Thoracic aorta (tissue), 2 donors: ENCODE measurements around the gene JADE1. TPM values are rescaled to one million over a fixed set of nuclear protein-coding genes. Genes with fewer than 3 reads are reported as not detected.

ENCODE experiments used
- ATAC-seq: fragments of 150-250 bp; one replicate; pipeline ENCODE4 v1.8.0; 2017; ENCODE audit warnings: low read depth; ENCODE audit not compliant: insufficient number of reproducible peaks, low FRiP score
- DNase-seq: peaks from one replicate; pipeline ENCODE4 v3.0.0-alpha.2; 2020; ENCODE audit warnings: low spot score
- H3K27ac ChIP-seq, 2 donors: fragments of 200-600 bp; sonication (generic); 1 replicate in 1 of 2; 2 replicates in 1 of 2; pipeline ENCODE4 v1.5.1; 2016; ENCODE audit warnings: mild to moderate bottlenecking in 2 of 2, moderate library complexity in 2 of 2
- H3K27me3 ChIP-seq: fragments of 200-600 bp; sonication (generic); replicated peaks from 2 replicates; pipeline ENCODE4 v1.6.0; 2016; ENCODE audit warnings: mild to moderate bottlenecking; ENCODE audit not compliant: insufficient read depth
- H3K36me3 ChIP-seq: fragments of 200-600 bp; sonication (generic); one replicate; pipeline ENCODE4 v1.5.1; 2016
- H3K4me1 ChIP-seq, 2 donors: fragments of 200-600 bp; sonication (generic); 1 replicate in 1 of 2; 2 replicates in 1 of 2; pipeline versions ENCODE4 v1.5.1 to v1.6.0; 2016; ENCODE audit warnings: low read depth in 2 of 2, mild to moderate bottlenecking in 1 of 2; ENCODE audit not compliant: control insufficient read depth in 1 of 2
- H3K4me3 ChIP-seq: fragments of 200-600 bp; sonication (generic); 2 replicates; pipeline ENCODE4 v1.5.1; 2016; ENCODE audit warnings: mild to moderate bottlenecking
- H3K9me3 ChIP-seq: fragments of 200-600 bp; sonication (generic); 2 replicates; pipeline ENCODE4 v1.5.1; 2016
- total RNA-seq, 2 donors: library from RNA; depleted of rRNA; stranded (reverse); fragments of >200 nt; gene quantifications; one replicate each; pipeline versions ENCODE4 v1.1.0 to v1.2.3, GENCODE V29; 2016
- TF ChIP-seq, protein P1 (sequence below): fragments of 200-600 bp; sonication (generic); IDR thresholded peaks from one replicate; pipeline ENCODE4 v1.5.1; 2019; ENCODE audit warnings: antibody characterized with exemption

JADE1 gene
- total RNA-seq, 2 donors from 2014 or later = 23.7 to 63.8 TPM

DNA sequence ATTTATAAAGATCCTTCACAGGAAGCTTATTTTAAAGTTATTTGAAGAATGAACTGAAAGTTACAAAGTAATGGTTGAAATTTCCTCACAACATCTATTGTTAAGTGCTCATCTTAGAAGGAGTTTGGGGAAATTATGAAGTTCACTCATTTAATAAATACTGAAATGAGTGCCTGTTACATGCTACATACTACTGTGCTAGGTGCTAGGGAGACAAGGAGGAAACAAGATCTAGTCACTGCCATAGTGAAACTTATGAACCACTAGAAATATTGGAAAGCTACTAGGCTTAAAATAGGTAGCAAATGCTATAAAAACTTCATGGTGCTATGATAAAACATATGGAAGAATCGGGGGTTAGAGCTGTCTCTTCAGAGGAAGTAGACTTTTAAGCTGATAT, 97.1 kb downstream of the JADE1 start:
- DNase-seq (no peak), ATAC-seq (no peak)
- Histone ChIP-seq H3K4me1 (no peaks in the 10 kb centered on the region), H3K36me3 (no peaks in the 10 kb centered on the region), H3K27me3 (no peaks in the 10 kb centered on the region), H3K9me3 (no peaks in the 10 kb centered on the region), H3K27ac (no peak overlapping the region), H3K4me3 (no peak overlapping the region)
- TF ChIP-seq, protein P1, sequence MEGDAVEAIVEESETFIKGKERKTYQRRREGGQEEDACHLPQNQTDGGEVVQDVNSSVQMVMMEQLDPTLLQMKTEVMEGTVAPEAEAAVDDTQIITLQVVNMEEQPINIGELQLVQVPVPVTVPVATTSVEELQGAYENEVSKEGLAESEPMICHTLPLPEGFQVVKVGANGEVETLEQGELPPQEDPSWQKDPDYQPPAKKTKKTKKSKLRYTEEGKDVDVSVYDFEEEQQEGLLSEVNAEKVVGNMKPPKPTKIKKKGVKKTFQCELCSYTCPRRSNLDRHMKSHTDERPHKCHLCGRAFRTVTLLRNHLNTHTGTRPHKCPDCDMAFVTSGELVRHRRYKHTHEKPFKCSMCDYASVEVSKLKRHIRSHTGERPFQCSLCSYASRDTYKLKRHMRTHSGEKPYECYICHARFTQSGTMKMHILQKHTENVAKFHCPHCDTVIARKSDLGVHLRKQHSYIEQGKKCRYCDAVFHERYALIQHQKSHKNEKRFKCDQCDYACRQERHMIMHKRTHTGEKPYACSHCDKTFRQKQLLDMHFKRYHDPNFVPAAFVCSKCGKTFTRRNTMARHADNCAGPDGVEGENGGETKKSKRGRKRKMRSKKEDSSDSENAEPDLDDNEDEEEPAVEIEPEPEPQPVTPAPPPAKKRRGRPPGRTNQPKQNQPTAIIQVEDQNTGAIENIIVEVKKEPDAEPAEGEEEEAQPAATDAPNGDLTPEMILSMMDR = no peak

DNA sequence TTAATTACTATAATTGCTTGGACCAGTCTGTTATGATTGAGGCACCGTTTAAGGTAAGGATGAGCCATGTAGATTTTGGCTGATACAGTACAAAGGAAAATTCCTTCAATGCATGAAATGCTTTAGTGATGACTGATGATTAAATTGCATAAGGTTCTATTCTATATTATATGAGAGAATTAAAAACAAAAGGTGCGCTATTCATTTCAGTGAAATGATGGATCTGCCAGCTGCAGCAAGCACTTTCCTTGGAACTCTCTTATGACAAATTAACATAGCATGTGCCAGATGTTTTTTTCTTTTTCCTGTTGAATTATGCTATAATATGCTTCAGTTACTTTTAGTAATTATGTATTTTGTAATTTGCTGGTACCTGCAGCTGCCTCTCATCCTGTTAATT, 98.5 kb downstream of the JADE1 start:
- H3K36me3 ChIP-seq = no peaks in the 10 kb centered on the region
- no peaks in the 10 kb centered on the region for H3K4me1 ChIP-seq
- no peak overlapping the region for H3K27ac ChIP-seq
- DNase-seq (no peak), ATAC-seq (no peak)
- TF ChIP-seq, protein P1 = no peak
- H3K9me3 ChIP-seq = no peaks in the 10 kb centered on the region
- H3K4me3 ChIP-seq = no peak overlapping the region
- H3K27me3 ChIP-seq = no peaks in the 10 kb centered on the region

DNA sequence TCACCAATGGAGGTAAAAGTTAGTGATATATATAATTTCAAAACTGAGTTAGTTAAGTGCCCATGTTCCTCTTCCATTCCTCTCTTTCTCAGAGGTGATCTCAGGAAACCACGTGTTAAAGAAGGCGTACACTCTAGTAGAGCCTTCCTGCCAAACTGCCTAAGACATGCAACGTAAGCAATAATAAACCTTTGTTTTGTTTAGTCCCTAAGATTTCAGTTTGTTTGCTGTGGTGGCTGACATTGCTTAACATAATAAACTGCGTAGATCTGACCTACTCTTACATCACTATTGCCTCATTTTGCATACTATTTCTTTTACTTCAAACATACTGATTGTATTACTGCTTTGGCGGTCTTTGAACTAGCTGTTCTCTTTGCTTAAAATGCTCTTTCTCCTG, 99.2 kb downstream of the JADE1 start:
- Histone ChIP-seq H3K27me3 (no peaks in the 10 kb centered on the region), H3K4me1 (no peaks in the 10 kb centered on the region), H3K27ac (no peak overlapping the region), H3K9me3 (no peaks in the 10 kb centered on the region), H3K4me3 (no peak overlapping the region), H3K36me3 (no peaks in the 10 kb centered on the region)
- TF ChIP-seq, protein P1 = no peak
- DNase-seq = no peak
- ATAC-seq = no peak

DNA sequence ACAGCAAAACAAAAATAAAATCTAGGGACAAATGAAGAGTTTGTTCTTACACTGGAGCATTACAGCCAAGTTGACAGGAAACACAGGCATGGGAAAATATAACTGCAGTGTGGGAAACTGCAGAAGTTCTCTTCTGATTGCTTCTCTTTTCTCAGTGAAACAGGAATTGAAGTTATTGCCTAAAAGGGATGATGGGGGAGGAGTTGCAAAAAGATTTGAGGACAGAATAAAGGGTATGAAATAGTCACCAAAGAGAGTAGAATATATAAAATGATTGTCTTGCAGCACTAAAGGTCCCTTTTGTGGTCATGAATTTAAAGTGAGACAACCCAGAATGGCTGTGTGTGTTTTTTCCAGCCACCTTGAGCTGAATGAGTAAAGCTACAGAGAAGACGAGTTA, 103.7 kb downstream of the JADE1 start:
- no peaks in the 10 kb centered on the region for H3K36me3 ChIP-seq
- H3K9me3 ChIP-seq = no peaks in the 10 kb centered on the region
- H3K27me3 ChIP-seq = no peaks in the 10 kb centered on the region
- no peak overlapping the region for H3K4me3 ChIP-seq
- TF ChIP-seq, protein P1 = no peak
- no peak overlapping the region for H3K27ac ChIP-seq
- DNase-seq = no peak
- H3K4me1 ChIP-seq = no peaks in the 10 kb centered on the region
- ATAC-seq = no peak

DNA sequence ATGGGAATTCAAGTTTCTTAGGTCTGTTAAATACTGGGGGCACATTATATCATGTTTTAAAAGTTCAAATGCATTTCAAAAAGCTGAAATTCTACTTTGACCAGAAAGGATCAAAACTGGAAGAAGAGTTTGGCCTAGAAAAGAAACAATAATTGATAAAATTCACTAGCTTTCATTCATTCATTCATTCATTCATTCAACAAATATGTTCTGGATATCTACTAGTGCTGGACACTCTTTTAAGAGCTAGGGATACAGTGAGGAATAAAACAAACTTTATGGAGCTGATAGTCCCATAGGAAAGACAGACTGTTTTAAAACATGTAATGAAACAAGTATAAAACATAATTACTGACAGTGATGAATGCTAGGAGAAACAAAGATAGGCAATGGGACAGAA, 106.0 kb downstream of the JADE1 start:
- Histone ChIP-seq H3K27ac (no peak overlapping the region), H3K27me3 (no peaks in the 10 kb centered on the region), H3K4me1 (no peaks in the 10 kb centered on the region), H3K4me3 (no peak overlapping the region), H3K9me3 (no peaks in the 10 kb centered on the region), H3K36me3 (no peaks in the 10 kb centered on the region)
- no peak for ATAC-seq
- TF ChIP-seq, protein P1 = no peak
- no peak for DNase-seq
